HG02973 (cell line): ENCODE results near the gene NHS.

Source experiments
- ATAC-seq: cut with Tn5 transposase; IDR thresholded peaks from one replicate; pipeline ENCODE4 v1.9.1; 2021; ENCODE audit warnings: moderate library complexity; ENCODE audit not compliant: unreplicated experiment

Gene NHS

DNA sequence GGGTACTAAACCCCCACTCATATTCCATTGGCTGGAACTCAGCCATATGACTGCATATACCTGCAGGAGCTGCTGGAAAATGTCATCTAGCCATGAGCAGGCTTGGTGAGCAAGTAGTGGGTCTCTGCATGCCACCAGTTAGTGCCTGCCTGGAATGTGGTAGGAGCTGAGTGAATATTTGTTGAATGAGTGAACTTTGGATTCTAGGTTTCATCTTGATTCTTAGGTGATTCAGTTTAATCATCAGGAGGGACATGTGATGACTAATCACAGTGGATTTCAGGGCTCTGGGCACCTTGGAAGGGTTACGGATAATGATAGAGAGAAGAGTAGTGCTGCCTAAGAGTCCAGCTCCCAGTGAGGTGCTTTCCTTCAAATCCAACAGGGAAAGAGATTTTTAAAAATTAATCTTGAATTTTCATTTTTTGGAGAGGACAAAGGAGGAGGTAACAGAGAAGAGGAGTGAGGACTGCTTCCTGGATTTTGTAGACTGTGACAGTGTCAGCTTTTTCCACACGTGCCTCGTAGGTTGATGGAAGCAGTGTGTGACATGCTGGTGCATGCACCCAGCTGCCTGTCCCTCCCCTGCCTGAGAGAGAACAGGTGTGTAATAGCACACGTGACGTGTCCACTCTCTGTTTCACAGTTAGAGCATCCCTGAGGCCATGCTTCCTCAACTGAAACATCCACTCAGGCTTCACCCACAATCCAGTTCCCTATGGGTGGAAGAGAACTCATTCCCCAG lies 30.4 kb downstream of the NHS start:
- no peak for ATAC-seq

DNA sequence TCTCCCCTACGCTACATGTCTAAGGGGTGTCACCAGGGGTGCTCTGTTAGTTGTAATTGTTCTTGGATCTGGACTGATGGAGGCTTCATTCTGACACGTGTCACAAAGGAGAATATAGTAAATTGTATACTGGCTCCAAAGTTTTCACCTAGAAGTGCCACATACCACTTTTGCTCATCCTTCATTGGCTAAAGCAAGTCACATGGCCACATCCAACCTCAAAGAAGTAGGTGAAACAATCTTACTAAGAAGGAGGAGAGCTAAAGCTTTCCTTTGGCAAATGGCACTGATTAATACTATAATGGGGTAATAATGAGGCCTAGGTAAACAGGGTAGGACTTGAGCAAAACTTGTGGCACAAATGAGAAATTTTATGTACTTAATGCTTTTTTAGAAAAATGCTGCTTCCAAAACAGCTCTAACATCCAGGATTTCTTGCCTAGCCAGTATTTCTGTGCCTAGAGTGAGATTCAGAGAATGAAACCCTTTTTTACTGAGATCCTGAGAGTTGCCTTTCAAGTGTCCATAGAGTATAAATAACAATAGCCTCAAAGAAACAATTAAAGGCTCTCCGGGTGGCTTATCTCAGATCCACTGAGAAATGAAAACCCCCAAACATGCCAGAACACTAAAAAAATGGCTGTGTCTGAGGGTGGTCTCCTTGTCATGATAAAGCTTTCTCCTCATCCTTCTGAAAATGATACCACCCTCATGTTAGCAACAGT lies 34.7 kb downstream of the NHS start:
- no peak for ATAC-seq

DNA sequence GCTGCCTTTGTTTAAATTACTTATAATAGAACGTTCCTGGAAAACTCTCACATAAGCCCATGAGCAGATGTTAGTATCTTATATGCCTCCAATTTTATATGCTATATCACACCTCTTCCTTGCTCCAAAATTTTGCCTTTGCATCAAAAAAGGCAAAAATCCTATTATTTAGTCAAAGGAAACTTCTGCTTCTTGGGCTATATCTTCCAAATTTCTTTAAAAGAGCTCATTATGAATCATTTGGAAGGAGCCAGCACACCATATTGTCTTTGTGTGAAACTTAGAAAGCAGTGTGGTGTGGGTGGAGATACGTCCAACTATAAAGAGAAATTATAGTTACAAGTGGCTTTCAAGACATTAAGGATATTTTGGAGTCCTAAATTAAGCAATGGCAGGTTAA lies 35.7 kb downstream of the NHS start:
- ATAC-seq, result no peak

DNA sequence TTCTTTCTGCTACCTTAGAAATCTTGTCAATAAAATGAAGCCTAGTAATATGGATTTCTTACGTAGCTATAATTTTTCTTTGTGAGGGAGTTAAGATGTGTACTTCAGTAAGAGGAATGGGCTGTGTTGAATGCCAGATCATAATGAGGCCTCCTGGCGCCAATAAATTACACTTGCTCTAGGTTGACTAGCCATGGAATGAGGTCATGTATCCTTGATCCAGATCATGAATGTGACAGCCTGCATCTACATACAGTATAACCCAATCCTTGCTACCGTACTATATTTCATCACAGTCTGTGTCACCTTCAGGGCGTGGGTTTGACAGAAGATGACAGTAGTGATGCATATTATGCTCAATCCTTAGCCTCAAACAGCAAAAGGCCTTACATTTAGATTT lies 36.2 kb downstream of the NHS start:
- no peak for ATAC-seq

DNA sequence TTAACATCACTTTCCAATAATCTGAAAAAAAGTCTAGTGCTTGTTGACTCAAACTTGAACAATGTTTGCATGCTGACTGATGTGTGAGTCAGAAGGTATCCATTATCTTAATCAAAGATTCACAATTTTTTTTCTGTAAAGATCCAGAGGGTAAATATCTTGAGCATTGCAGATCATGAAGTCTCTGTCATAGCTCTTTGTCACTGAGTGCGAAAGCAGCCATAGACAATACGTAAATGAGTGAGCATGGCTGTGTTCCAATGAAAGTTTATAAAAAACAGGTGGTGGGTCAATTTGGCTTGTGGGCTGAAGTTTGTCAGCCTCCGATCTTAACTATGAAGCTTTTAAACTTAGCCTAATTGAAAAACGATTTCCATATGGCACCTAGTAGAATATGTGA lies 37.7 kb downstream of the NHS start:
- no peak for ATAC-seq

DNA sequence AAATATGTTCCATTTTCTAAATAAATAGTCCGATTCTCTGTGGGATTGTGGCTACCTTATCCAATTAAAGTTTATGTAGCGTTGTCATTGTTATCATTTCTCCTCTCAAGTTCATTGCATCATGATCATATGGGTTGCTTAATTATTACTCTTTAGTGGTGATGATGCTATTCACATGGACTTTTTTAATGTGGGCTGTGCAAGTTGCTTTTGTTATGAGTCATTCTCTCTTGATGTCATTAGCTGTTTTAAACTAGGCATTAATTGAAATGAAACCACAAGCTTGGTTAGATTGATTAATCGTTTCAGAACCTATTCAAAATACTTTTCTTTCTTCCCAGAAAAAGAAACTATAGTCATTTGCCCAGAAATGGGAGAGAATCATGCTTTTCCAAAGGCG lies 38.2 kb downstream of the NHS start:
- no peak for ATAC-seq

DNA sequence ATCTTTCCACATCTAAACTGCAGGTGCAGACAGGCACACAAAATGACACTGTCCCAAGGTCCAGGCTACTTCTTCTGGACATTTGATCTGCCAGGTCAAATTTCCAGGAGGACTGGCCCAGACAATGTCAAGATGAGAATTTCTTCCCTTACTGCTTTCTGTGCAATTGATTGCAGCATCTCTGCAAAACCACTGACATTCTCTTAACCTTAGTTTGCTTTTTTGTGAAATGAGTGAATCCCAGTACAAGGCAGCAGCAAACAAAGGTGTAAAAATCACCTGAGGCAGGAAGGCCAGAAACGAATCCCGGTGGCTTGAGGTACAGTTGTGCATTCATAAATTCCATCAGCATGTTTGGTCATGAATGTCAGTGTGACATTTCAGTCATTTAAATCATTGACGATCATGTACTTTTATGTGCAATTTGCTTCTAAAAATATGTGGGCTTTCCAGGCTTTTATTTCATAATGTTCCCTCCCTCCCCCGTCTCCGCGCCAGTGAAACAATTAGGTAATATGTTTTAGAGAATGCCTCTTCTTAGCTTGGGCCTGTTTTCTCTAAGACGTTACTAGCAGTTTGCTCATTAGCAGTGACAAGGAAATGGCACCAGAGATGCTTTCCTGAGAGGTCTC lies 39.1 kb downstream of the NHS start:
- no peak for ATAC-seq

DNA sequence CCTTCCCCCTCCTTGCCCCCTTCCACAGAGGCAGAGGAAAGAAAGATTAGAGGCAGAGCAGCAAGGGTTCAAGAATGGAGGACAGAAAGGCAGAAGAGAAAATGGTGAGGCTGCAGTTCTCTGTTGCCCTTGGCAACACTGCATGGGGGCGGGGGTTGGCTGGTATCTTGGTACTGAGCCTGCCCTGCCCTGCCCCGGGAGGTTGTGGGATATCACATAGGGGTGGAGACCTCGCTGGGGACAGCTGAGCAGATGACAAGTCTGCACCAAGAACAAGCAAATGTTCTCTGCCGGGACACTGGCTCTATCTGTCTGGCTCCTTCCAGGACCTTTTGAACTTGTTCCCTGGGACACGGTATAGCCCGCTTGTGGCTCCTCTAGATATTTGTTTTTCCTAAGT lies 39.8 kb downstream of the NHS start:
- no peak for ATAC-seq

DNA sequence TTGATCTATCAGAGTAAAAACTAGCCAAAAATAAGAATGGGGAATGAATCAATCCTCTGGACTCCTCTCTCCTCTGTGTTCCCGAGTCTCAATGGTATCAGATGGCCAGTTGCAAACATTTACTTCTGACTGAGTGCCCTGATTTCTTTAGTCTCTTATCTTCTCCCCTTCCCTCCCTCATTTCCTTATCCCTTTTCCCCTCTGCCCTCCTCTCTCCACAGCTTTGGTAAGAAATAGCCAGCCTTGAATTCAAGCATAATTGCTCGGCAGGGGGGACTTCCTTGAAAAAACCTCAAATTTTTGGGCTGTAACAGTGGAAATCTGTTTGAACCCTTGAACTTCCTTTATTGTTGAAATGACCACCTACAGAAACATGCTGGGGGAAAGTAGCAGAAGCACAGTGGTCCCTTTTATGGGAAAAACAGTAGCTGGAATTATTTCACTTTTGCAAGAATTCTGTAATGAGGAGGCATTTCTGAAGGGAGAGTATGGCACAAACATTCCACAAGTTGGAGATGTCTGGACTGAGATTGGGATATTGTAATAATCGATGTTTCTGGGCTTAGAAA lies 40.3 kb downstream of the NHS start:
- no peak for ATAC-seq

DNA sequence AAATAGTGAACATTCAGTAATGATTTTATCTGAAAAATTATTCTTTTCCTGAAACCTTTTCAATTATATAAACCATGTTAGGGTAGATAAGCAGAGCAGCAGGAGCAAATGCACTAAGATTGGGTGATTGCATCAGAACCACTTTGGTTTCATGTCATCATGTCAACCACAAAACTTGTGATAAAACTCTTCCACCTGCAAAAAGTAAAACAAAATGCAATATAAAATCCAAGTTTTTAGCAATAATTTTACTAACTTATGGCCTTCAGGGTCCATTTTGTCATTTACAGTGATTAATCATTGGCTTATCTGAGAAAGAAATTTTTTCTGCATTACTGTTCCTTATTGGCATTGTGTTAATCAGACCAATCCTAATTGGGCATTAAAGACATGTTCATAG lies 42.4 kb downstream of the NHS start:
- ATAC-seq, result no peak

DNA sequence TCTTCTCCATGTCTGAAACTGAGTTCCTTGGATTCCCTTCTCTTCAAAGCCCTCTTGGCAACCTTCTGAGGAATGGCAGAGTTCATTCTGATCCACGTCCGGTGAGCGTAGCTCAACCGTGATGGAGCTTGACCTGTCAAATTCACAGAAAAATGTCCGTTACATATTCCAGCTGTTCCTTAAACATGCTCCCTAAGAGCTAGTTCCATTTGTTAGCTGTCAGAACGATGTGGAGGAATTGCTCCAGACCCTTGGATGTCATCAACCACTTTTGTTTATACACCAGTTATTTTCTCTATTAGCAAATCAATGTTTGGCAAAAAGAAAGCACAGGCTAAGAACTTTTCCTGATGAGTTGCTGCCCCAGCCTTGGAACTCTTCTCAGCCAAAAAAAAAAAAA lies 50.1 kb downstream of the NHS start:
- no peak for ATAC-seq

DNA sequence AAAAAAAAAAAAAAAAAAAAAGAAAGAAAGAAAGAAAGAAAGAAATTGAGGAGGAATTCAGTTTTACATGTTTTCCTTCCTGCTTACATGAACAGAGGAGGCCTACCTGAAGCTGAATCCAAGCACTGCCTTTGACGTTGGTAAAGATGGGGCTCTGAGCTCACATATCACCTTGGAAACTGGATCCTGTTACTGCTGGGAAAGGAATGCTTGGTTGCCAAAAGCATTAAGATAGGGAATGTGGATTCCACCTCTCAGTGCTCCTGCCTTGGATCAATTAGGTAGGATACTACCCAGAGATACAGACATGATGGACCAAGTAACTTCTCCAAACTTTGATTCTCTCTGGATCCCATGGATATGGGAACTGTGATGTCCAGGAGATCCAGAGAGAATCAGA lies 50.6 kb downstream of the NHS start:
- no peak for ATAC-seq

DNA sequence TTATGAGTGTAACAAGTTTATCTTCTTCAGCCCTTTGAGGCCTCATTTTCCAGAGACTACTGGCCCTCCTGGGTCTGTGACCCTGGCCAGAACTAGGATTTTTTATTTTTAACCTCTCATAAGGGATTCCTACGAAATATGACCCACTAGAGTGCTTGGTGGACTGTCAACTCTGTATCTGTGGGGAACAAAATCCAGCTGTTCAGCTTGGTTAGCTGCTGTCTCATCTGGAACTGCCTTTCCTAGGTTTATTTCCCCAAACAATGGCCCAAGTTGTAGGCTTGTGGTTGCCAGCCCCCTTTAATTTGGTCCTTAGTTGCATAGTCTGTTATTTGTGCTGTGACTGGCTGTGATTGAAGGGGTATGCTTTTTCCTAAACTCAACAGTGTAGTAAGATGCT lies 56.2 kb downstream of the NHS start:
- ATAC-seq, result no peak

DNA sequence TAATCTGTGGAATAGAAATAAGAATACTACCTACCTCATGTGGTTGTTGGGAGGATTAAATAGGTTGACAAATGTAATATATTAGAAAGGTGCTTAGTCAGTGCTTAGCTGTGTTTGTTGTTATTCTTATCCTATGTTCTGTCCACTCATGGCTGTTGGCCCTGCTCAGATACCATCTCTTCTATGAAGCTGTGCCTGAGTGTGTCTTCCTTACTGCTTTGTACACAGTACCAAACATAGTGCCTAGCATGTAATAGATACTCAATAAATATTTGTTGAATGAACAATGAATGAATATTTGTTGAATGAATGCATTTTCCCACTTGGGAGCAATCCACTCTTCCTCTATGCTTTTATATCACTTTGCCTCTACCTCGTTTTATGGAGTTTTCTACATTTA lies 57.2 kb downstream of the NHS start:
- ATAC-seq, result no peak

DNA sequence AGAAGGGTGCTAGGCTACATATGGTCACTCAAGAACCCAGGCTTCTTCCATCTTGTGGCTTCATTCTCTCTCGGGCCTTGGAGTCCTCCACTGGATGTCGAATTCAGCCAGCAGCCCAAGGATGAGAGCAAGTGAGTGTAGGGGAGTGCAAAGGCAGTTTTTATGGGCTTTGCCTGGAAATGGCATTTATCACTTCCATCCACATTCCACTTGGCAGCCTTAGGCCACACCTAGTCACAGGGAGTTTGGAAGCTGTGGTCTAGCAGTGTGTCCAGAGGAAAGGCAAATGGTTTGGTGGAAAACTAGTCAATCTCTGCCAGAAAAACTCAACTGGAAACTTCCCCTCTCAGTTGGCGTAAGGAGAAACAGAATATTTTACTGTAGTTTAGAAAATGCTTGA lies 59.0 kb downstream of the NHS start:
- no peak for ATAC-seq

DNA sequence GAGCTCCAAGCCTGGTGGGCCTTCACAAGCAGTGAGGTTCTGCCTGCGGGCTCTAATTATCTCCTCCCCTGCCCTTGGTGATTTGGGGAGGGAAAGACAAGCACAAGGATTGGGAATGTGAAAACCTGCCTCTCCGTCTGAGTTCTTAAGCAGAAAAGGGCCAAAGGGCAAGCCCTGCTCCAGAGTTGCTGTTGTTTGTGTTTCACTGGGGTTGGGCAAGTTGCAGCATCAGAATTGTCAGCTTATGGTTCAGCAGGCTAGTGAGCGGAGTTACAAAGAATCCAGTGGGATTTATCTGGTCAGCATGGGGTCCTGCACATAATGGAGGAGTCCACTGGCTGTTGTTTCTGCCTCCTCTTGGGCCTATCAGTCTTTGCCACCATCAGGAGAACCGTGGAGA lies 60.5 kb downstream of the NHS start:
- no peak for ATAC-seq

DNA sequence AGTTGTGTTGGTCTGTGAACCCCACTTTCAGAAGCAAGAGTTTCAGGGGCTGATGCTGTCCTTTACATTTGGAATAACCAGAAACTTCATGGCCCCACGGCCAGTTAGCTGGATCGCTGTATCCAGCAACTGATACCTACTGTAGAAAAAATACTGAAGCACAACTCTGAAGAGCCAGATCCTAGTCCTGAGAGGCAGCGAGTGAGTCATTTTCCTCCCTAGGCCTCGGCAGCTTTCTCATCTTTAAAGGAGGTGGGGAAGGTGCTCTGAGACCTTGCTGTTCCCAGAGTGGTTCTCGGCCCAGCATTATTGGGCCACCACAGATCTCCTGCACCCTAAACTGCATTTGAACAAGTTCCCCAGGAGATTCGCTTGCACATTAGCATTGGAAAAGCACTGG lies 63.2 kb downstream of the NHS start:
- no peak for ATAC-seq

DNA sequence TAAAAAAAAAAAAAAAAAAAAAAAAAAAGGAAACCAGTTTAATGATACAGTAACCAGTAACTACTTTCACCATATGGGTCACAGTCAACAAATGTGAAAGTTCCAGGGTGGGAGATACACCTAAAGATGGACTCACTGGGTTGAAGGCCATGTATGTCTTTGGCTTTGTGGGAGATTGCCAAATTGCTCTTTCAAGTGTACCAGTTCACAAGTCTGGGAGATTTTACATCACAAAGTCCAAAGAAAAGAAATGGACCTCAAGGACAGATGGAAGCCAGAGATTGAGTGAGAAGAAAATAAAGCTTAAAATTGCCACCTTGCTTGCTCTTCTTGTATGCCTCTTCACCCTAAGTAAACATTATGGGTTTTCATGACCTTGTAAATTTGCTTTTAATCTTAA lies 65.3 kb downstream of the NHS start:
- no peak for ATAC-seq

DNA sequence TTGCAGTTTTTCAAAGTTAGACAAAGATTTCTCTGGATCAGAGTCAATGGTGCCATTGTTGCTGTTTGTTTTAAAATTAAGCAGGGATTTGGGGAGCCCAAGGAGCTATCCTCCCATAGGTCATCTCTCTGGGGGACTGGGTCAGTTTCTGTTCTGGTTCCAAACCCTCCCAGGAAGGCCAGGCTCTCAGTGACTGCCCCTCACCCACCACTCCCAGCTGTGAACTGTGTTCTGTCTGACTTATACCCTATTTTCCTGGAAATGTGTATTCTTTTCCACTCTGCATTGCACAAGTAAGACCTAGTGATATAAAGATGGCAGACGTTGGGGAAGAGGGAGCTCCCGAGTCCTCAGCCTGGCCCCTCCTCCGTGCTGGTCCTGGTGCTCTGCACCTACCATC lies 65.8 kb downstream of the NHS start:
- ATAC-seq, result no peak

DNA sequence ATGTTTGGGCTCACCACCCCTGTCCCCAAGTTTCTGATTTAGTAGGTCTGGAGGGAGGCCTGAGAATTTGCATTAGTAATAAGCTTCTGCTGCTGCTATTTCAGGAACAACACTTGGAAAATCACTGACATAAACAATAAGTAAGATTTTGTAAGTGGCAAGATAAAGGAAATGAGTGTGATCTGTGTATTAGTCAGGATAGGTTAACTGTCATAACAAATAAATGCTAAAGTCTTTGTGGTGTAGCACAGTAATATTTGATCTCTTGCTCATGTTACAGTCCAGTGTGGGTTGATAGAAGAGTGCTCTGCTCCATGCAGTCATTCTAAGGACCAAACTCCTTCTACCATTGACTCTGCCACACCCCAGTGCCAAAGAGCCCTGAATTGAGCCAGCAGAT lies 67.0 kb downstream of the NHS start:
- ATAC-seq, result no peak

DNA sequence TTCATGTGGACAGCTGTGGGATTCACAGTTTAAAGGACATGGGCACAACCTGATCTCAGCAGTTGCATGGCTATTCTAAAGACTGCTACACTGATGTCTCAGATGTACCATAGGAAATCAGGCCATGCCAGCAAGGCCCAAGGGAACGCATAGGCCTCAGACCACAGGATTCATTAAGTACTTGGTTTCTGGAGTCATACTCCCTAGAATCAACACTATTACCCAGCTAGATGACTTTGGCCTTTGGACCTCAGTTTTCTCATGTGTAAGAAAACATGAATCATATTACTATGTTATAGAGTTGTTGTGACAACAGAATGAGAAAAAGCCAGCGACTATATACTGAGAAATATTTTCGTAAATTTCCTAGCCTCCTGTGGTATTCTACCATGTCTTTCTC lies 67.9 kb downstream of the NHS start:
- ATAC-seq, result no peak

DNA sequence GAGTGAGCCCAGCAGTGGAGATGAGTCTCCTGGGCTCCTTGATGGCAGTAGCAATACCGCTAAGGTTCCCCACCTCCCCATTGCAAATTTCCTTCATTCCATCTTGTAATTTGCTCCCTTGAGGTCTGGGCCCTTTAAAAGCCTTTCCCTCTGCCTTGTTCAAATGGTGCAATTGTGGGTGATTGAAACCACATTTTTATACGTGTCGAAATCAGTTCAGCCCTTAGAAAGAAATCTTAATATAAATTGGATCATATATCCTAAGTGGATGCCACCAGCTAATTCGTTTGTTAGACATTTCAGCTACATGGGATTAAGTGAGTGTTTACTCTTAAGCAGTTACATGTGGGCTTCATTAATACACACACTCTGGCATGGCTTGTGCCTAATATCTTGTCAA lies 68.6 kb downstream of the NHS start:
- no peak for ATAC-seq
